GM20431 (cell line): ENCODE measurements around the gene PRKAR1B.
"Not testable (repeated sequence)": the region's sequence is repeated elsewhere in the genome, so short reads cannot be mapped to it uniquely, and the experiment has no call there.

Experiments used
- in situ Hi-C: fragments of 300-500 bp; cut with MseI, MboI; formaldehyde crosslinking; loops from one replicate; pipeline ENCODE4 v1.15.0; 2020; ENCODE audit warnings: low sequenced_read_pairs; ENCODE audit not compliant: unreplicated experiment

The PRKAR1B gene

DNA sequence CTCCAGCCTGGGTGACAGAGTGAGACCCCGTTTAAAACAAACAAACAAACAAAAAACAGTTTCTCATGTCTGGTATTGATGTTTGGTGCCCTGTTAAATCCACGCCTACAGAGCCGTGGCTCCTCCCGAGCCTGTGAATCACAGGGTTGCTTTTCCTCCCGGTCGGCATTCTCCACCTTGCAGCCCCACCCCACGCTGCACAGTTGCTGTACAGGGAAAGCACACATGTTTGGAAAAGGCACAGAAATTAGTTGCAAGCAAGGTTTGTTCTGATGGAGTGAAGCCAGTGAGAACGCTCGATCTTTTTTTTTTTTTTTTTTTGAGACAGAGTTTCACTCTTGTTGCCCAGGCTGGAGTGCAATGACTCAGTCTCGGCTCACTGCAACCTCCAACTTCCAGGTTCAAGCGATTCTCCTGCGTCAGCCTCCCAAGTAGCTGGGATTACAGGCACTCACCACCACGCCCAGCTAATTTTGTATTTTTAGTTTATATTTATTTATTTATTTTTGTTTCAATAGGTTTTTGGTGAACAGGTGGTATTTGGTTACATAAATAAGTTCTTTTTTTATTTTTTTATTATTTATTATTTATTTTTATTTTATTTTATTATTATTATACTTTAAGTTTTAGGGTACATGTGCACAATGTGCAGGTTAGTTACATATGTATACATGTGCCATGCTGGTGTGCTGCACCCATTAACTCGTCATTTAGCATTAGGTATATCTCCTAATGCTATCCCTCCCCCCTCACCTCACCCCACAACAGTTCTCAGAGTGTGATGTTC lies 16.5 kb upstream of the PRKAR1B start:
- in situ Hi-C loops: not testable (repeated sequence)

DNA sequence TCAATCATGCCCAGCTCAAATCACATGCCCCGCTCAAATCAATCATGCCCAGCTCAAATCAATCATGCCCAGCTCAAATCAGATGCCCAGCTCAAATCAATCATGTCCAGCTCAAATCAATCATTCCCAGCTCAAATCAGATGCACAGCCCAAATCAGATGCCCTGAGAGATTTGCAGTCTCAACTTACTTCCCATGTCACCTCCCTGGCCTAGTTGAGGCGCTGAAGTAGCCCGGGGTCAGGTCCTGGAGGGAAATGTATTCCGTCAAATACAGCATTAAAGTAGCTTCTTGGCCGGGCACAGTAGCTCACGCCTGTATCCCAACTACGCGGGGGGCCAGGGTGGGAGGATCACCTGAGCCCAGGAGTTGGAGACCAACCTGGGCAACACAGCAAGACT lies 15.7 kb upstream of the PRKAR1B start:
- in situ Hi-C loops: no loop called here

DNA sequence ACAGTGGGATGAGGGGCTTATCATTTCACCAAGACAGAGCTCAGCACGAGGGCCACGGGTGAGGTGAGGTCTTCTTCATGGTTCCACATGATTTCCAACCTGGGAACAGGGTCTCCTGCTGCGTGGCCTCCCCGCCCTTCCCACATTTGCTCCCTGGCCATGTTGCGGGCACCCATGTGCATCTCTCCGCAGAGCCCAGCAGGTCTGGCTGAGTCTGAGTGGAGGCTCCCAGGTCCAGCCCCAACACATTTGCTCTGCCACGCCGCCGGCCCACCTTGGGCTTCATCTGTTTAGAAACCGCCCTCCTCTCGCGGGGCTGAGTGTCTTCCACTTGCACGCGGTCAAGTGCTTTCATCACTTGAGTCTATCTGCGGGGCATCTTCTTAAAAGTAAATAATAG lies 14.8 kb upstream of the PRKAR1B start:
- in situ Hi-C loops: no loop called here

DNA sequence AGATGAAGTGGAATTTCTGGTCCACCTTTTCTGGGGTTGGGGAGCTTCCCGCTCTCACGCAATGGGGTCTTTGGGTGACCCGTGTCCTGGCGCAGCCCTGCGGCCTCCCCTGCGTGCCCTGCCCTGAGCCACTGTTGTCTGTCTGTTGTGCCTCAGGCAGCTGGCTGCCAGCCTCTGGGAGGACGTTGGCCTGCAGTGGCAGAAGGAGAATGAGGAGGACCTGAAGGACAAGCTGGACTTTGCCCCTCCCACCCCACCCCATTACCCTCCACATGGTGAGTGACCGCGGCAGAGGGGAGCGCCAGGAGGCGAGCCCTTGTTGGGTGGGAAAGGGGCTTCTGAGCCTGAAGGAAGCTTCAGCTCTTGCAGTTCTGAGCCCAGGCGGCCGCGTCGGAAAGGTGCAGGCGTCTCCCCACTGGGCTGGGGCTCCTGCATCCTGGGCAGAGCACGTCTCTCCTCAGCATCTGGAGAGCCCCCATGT lies 14.2 kb upstream of the PRKAR1B start:
- in situ Hi-C loops: no loop called here

DNA sequence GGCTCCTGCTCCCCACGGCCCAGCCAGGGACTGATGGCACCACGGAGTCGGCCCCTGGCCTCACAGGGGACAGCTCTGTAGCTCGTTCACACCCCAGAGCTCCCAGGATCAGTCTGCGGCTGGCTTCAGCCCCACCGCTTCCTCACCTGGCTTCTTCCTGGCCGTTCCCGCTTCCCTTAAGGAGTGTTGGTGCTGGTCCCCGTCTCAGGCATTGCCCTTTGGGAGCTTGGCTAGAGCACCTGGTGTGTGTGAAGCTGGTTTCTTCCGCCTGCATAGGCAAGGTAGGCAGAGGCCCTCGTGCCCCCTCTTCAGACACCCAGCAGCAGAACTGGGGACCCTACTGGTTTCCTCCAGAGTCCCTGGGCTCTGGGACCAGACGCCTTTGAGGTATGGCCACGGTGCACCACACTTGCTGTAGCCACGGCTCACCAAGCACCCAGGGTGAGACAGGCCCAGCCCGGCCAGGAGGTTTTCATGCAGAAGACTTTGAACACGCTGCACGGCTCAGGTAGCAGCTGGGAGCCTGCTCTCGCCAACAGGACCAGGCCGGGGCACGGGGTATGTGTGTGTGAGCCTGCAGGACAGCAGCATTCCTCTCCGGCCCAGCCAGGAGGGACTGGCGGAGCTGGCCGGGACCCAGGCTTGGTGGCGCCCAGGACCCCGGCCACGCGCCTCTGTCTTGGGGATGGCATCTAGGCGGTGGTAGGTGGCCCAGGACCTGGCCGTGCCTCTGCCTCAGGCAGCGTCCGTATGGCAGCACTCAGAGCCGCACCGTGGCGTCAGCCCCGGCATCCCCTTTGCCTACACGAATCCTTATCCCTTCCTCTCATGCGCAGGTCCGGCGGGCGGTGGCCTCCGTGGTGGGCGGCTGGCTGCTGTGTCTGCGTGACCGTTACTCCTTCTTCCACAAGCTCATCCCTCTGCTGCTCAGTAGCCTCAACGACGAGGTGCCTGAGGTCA lies 13.2 kb upstream of the PRKAR1B start:
- in situ Hi-C loops: no loop called here

DNA sequence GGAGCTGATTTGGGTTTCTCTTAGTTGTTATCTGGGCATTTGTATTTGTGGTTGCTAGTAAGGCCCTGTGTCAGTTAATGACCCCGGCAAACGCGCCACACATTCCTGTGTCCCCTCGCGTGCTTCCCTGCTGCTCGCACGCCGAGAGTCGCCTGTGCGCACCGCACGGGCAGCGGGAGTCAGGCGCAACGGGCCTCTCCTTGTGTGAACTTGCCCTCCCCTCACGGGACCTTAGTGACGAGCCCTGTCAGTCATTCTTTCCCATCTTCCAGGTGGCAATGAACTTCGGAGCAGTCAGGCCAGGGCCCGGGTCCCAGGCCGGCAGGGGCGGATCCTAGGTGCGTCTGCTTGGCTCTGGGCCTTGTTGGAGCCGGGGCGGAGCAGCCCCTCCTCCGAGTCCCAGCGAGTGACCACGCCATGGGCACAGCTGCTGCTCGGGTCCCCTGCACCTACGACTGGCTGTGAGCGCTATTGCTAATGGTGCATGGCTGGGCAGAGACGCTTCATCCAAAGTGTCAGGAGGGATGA lies 12.4 kb upstream of the PRKAR1B start:
- in situ Hi-C loops: no loop called here

DNA sequence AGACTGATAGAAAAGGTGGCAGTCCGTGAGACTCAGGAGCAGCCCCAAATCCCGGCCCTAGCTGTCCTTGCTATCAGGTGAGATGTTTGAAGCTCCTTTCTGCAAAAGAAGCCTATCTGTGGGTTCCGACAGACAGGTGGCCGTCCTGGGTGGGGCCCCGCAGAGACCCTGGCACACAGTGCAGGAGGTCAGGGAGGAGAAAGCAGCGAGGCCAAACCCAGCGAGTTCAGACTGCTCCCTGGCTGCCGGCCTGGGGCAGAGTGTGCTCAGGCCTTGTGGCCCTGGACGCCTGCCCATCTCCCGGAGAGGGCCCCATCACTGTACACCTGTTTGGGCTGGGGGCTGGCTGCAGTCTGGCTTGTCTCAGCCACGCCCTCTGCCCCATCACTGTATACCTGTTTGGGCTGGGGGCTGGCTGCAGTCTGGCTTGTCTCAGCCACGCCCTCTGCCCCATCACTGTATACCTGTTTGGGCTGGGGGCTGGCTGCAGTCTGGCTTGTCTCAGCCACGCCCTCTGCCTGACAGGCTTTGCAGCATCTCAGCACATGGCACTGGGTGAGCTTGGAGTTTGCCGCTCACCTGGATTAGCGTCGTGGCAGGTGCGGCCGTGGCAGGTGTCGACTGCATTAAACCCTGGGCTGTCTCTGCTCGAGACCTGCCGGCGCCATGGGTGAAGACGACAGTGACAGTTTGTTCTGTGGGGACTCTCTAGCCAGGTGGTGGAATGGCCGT lies 11.8 kb upstream of the PRKAR1B start:
- in situ Hi-C loops: no loop called here

DNA sequence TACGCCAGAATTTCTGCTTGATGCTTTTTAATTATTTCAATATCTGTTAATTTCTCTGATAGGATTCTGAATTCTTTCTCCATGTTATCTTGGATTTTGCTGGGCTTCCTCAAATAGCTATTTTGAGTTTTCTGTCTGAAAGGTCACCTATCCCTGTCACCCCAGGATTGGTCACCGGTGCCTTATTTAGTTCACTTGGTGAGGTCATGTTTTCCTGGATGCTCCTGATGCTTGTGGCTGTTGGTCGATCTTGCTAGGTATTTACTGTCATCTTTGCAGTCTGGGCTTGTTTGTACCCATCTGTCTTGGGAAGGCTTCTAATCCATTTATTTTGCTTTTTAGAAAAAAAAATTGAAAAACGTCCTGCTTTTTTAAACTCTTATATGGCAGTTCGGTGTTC lies 11.2 kb upstream of the PRKAR1B start:
- in situ Hi-C loops: no loop called here

DNA sequence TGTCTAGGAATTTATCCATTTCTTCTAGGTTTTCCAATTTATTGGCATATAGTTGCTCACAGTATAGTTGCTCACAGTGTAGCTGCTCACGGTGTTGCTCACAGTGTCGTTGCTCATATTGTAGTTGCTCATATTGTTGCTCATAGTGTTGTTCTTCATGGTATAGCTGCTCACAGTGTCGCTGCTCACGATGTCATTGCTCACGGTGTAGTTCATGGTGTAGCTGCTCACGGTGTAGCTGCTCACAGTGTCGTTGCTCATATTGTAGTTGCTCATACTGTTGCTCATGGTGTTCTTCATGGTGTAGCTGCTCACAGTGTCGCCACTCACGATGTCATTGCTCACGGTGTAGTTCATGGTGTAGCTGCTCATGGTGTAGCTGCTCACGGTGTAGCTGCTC lies 7.7 kb upstream of the PRKAR1B start:
- in situ Hi-C loops: no loop called here

DNA sequence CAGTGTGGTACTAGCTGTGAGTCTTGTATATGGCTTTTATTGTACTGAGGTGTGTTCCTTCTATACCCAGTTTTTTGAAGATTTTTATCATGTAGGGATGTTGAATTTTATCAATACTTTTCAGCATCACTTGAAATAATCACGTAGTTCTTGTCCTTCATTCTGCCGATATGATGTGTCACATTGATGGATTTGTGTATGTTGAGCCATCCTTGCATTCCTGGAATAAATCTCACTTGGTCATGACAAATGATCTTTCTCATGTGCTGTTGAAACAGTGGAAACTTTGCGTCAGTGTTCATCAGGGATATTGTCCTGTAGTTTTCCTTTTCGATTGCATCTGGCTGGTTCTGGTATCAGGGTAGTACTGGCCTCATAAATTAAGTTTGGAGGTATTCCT lies 7.1 kb upstream of the PRKAR1B start:
- in situ Hi-C loops: no loop called here

DNA sequence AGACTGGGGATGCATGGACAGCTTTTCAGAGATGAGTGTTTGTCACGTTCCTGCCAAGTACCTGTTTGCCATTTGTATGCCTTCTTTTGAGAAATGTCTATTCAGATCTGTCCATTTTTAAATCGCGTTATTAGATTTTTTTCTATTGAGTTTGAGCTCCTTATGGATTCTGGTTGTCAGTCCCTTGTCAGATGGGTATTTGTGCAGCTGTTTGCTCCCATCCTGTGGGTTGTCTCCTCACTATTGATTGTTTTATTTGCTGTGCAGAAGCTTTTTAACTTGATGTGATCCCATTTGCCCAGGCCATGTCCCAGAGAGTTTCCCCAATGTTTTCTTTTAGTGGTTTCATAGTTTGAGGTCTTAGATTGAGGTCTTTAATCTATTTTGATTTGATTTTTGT lies 5.5 kb upstream of the PRKAR1B start:
- in situ Hi-C loops: no loop called here

DNA sequence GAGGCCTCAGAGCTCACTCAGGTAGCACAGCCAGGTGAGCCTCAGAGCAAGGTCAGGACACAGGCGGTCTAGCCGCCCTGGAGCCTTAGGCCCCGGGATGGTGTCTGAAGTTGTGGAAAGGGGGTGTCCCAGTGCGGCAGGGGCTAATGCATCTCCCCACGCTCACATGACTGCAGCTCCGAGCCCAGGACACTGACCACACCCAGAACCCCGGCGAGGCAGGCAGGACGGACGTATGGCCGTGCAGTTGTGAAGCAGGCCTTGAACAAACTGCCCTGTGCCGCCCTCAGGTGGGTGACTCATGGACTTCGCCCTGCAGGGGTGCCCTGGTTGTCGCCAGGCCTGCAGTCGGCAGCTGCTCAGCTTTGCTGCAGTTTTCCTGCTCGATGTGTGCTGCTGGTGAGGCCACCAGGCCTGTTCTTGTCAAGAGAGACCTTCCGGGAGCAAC lies 5.0 kb upstream of the PRKAR1B start:
- in situ Hi-C loops: no loop called here

DNA sequence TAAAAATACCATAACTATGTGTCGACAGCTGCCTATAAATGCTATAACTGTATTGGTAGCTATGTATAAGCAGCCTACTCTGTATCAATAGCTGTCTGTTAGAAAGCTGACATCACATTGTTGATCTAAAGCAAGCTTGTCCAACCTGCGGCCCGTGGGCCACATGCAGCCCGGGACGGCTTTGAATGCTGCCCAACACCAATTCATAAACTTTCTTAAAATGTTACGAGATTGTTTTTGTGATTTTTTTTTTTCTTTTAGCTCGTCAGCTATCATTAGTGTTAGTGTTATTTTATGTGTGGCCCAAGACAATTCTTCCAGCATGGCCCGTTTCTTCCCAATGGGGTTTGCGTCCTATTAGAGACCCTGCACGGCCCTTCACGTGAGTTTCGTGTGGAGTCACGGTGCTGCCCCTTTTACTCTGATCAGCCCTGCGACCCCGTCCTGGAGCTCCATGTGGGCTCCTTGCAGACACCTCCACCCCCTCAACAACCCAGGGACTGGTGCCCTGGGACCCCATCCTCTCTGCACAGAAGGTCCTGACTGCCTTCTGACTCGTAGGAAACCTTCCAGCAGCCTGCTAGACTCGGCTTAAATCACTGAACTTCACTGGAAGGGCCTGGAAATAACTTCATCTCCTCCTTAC lies 4.5 kb upstream of the PRKAR1B start:
- in situ Hi-C loops: no loop called here

DNA sequence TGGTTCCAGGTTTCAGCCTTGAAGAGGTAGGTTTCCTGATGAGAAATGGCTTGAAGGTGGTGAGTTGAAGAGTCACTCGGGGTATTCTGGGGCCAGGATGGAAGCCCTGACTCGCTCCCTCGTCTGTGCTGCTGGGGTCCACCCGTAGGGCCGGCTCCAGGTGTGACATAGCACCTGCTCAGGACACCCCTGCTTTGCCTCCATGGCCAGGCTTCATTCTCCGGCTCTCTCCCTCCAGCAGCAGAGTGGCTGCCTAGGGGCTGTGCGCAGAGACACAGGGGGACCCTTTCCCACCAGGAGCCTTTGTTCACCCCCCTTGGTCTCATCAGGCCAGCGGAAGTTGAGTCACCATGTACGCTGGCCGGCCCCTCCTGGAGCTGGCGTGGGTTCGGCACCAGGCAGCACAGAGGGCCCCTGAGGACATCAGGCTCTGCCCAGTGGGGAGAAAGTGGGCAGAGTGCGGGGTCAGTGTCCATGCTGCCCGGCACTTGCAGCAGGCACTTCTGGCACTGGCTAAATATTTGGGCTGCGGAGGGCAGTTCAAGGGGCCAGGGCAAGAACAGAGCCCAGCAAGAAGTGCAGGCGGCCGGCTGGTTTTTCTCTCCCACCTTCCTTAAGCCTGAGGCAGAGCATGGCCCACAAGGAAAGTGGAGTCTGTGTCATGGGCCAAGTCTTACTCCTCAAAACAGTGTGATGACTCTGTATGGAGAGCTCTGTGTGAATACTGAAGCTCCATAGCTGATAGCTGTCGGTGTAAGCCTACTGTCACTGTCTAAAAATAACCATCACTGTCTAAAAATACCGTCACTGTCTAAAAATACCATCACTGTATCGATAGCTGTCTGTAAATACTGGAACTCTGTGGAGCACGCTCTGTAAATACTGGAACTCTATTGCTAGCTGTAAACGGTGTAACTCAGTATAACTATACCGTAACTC lies 3.7 kb upstream of the PRKAR1B start:
- in situ Hi-C loops: no loop called here

DNA sequence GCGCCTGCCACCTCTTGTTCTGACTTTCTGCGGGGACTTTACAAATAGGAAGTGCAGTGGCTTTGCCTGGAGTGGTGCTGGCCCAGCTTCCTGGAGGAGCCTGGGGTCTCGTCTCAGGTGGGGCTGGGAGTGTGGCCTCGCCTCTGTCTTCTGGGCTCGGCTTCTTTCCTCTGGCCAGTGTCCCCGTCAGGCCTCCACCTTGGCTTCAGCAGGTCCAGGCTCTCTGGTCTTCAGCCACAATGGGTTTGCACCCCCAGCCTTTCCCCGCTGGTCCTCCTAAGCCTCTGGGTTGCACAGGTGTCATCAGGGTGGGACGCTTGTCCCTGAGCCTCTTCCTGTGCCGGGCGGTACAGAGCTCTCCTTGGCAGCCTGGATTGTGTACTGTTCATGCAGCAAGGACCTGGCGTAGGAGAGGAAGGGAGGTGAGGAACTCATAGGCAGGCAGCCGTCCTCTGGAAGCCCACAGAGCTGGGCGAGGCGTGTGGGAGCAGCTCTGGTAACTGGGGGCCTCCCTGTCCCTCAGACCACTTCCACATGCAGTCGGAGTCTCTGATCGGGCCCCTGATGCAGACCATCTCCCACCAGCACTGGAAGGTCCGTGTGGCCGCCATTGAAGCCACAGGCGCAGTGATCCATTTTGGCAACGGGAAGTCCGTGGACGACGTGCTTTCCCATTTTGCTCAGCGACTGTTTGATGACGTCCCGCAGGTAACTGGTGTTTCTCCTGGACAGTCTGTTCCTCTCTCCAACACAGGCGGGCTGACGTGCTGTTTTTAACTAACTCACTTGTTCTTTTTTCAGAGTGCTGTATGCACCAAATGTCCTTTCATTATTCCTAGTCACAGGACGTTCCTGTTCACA lies 2.3 kb upstream of the PRKAR1B start:
- in situ Hi-C loops: no loop called here

DNA sequence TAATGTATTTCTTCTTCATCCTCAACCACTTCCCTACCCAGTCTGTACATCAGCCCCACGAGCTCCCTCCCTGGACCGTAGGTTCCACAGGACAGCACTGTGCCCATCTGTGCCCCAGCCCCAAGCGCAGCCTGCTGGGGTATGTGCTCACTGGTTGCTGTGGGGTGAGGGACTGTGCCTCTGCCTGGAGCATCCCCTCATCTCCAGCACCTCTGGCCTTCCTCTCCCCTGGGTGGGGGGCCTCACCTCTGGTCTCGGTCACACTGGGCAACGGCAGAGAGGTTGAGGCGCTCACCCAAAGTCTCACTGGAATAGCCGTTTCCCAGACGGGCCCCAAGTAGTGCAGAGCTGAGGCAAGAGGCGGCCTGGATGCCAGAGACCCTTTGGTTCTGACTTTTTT lies 1.5 kb upstream of the PRKAR1B start:
- in situ Hi-C loops: no loop called here

DNA sequence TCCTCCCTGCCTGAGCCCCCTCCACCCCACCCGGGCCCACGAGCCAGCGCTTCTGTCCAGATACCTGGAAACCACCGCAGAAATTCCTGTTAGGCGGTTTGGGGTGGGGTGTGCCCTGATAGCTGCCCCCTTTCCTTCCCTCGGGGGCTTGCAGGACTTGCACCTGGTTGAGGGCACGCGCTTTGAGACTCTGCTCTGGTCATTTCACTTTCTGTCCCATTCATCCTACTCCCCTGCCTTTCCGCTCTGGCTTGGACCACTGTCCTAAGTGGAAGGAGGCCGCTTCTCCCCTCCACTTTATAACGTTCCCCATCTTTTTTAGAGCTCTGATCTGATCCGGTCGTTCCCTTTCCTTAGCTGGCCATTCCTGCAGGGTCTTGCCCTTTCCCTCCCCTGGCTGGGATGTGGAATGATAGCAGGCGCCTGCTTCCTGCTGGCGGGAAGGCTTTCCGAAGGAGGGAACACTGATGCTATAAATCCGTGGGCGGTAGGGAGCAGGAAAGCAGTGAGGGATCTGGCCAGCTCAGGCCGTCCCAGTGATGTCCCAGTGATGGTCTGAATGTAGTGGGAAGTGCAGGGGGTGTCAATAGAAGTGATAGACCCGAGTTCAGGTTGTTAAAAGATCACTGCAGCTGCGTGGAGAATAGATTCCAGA lies 852 bp upstream of the PRKAR1B start:
- in situ Hi-C loops: no loop called here

DNA sequence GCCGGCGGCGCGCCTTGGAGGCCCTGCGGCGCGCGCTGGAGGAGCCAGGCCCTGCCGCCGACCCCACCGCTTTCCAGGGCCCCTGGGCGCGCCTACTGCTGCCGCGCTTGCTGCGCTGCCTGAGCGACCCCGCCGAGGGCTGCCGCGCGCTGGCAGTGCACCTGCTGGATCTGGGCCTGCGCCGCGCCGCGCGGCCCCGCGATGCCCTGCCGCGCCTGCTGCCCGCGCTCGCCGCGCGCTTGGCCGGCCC lies 302 bp downstream of the PRKAR1B start:
- in situ Hi-C loops: no loop called here
